DND-41 (cell line): ENCODE results near the gene CSNK1G3.

Experiments used
- EZH2 ChIP-seq: IDR thresholded peaks from 3 replicates; pipeline ENCODE4 v1.6.1; 2012; ENCODE audit warnings: borderline replicate concordance, low read depth, mild to moderate bottlenecking, moderate library complexity, low read length, inconsistent platforms; ENCODE audit not compliant: severe bottlenecking
- TF ChIP-seq, protein P1 (sequence below): IDR thresholded peaks from 2 replicates; pipeline ENCODE4 v1.5.1; 2012; ENCODE audit warnings: borderline replicate concordance, low read length, moderate library complexity, mild to moderate bottlenecking; ENCODE audit not compliant: poor library complexity, severe bottlenecking; ENCODE audit errors: extremely low read depth

- TF ChIP-seq, protein P1, sequence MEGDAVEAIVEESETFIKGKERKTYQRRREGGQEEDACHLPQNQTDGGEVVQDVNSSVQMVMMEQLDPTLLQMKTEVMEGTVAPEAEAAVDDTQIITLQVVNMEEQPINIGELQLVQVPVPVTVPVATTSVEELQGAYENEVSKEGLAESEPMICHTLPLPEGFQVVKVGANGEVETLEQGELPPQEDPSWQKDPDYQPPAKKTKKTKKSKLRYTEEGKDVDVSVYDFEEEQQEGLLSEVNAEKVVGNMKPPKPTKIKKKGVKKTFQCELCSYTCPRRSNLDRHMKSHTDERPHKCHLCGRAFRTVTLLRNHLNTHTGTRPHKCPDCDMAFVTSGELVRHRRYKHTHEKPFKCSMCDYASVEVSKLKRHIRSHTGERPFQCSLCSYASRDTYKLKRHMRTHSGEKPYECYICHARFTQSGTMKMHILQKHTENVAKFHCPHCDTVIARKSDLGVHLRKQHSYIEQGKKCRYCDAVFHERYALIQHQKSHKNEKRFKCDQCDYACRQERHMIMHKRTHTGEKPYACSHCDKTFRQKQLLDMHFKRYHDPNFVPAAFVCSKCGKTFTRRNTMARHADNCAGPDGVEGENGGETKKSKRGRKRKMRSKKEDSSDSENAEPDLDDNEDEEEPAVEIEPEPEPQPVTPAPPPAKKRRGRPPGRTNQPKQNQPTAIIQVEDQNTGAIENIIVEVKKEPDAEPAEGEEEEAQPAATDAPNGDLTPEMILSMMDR: no peak
- TF ChIP-seq EZH2: no peak
Measured at GRCh38 chr5:123486951-123487655, 24.9 kb upstream of the CSNK1G3 start.
